HCT116 (cell line): ENCODE data around the gene YLPM1. TPM values are rescaled to one million over a fixed set of nuclear protein-coding genes. Genes with fewer than 3 reads are reported as not detected.
A peak's percentile ranks its signal among the peaks of the same experiment; 100 is the strongest.

Source experiments
- ATAC-seq: fragments of 200-7000 bp; cut with Tn5 transposase; 2 replicates; pipeline ENCODE4 v1.9.1; 2020; ENCODE audit warnings: mild to moderate bottlenecking, moderate library complexity
- BruUV-seq: library from RNA; stranded (reverse); fragments of 400-500 nt; replicated peaks from 2 replicates; lab custom pipeline; 2021; lab: Mats Ljungman, UMichigan
- CTCF ChIA-PET: fragments of 300-600 bp; sonication (Branson Sonifier 250); formaldehyde crosslinking; loops from one replicate; lab custom pipeline; 2021; ENCODE audit warnings: antibody characterized with exemption; lab: Charles Lee
- POLR2A ChIA-PET: fragments of 300-600, 350-600 bp; sonication (Branson Sonifier 250); formaldehyde crosslinking; loops from one replicate; lab custom pipeline; 2021; ENCODE audit warnings: antibody characterized with exemption; lab: Charles Lee
- RAD21 ChIA-PET, 2 experiments: fragments of 300-600 bp; sonication (Branson Sonifier 250); formaldehyde crosslinking; loops; one replicate each; lab custom pipeline; 2023; ENCODE audit warnings: low total read pairs in 2 of 2; ENCODE audit not compliant: uncharacterized antibody in 2 of 2, unreplicated experiment in 2 of 2, low non-redundant PET in 1 of 2; lab: Charles Lee
- DNase-seq: peaks from one replicate; pipeline ENCODE4 v3.0.0-alpha.2; 2010; ENCODE audit warnings: low read depth, low spot score
- H2AFZ ChIP-seq: fragments of 200-600 bp; shearing (Covaris generic), sonication (generic); 2 replicates; pipeline ENCODE4 v1.6.1; 2017; ENCODE audit warnings: low read depth, mixed run types, mixed read lengths, antibody characterized with exemption, low read length; ENCODE audit not compliant: poor library complexity, severe bottlenecking
- H3K27ac ChIP-seq: 2 replicates; pipeline ENCODE4 v1.5.1; 2012; ENCODE audit warnings: low read depth, low read length
- H3K27me3 ChIP-seq: fragments of 200-600 bp; sonication (generic); 2 replicates; pipeline ENCODE4 v1.6.1; 2016; ENCODE audit warnings: mixed run types, low read length, mixed read lengths; ENCODE audit not compliant: insufficient read depth
- H3K36me3 ChIP-seq, 2 experiments: fragments of 200-500 bp in 1 of 2; fragments of 200-600 bp in 1 of 2; sonication (Bioruptor generic) in 1 of 2; sonication (generic) in 1 of 2; 2 replicates each; pipeline versions ENCODE4 v1.5.1 to v1.6.1; 2014 to 2016; ENCODE audit warnings: low read length in 2 of 2, inconsistent platforms in 1 of 2, mixed read lengths in 1 of 2, mixed run types in 1 of 2; ENCODE audit not compliant: insufficient read depth in 2 of 2, control insufficient read depth in 1 of 2
- H3K4me1 ChIP-seq, 2 experiments: fragments of 200-600 bp in 1 of 2; sonication (generic) in 1 of 2; 2 replicates each; pipeline versions ENCODE4 v1.5.1 to v1.6.1; 2012 to 2017; ENCODE audit warnings: low read length in 2 of 2, inconsistent platforms in 1 of 2, mild to moderate bottlenecking in 1 of 2, mixed read lengths in 1 of 2, mixed run types in 1 of 2, moderate library complexity in 1 of 2; ENCODE audit not compliant: insufficient read depth in 2 of 2, control insufficient read depth in 1 of 2
- H3K4me2 ChIP-seq: fragments of 200-600 bp; sonication (generic); 2 replicates; pipeline ENCODE4 v1.6.1; 2017; ENCODE audit warnings: mixed run types, low read length, mixed read lengths
- H3K4me3 ChIP-seq, 2 experiments: fragments of 200-600 bp in 1 of 2; sonication (generic) in 1 of 2; replicated peaks in 1 of 2; 2 replicates each; pipeline ENCODE4 v1.5.1; 2011 to 2016; ENCODE audit warnings: low read length in 2 of 2, control low read depth in 1 of 2, low read depth in 1 of 2, mild to moderate bottlenecking in 1 of 2, mixed read lengths in 1 of 2, mixed run types in 1 of 2
- H3K79me2 ChIP-seq: fragments of 200-600 bp; sonication (generic); 2 replicates; pipeline ENCODE4 v1.6.1; 2017; ENCODE audit warnings: mild to moderate bottlenecking, mixed run types, low read length, moderate library complexity, mixed read lengths; ENCODE audit not compliant: insufficient read depth
- H3K9ac ChIP-seq: fragments of 200-600 bp; sonication (generic); 2 replicates; pipeline ENCODE4 v1.6.1; 2016; ENCODE audit warnings: low read length, mixed read lengths
- H3K9me2 ChIP-seq: fragments of 200-600 bp; sonication (generic), shearing (Covaris generic); 2 replicates; pipeline ENCODE4 v1.6.1; 2017; ENCODE audit warnings: mixed run types, mild to moderate bottlenecking, moderate library complexity; ENCODE audit not compliant: insufficient read depth
- H3K9me3 ChIP-seq, 2 experiments: fragments of 200-500 bp in 1 of 2; fragments of 200-600 bp in 1 of 2; sonication (Bioruptor generic) in 1 of 2; sonication (generic) in 1 of 2; 2 replicates each; pipeline ENCODE4 v1.6.1; 2014 to 2017; ENCODE audit warnings: low read length in 2 of 2, mixed read lengths in 2 of 2, inconsistent platforms in 1 of 2, low read depth in 1 of 2, mild to moderate bottlenecking in 1 of 2, mixed run types in 1 of 2, moderate library complexity in 1 of 2; ENCODE audit not compliant: control insufficient read depth in 1 of 2, insufficient read depth in 1 of 2
- H4K20me1 ChIP-seq: fragments of 200-600 bp; sonication (generic), shearing (Covaris generic); 2 replicates; pipeline ENCODE4 v1.6.1; 2017; ENCODE audit warnings: mixed run types, mild to moderate bottlenecking, moderate library complexity; ENCODE audit not compliant: insufficient read depth
- RAD21 ChIP-seq: IDR thresholded peaks from 2 replicates; pipeline ENCODE4 v1.6.1; 2012; ENCODE audit warnings: low read depth, mild to moderate bottlenecking
- YY1 ChIP-seq: IDR thresholded peaks from 2 replicates; pipeline ENCODE4 v1.6.1; 2011; ENCODE audit warnings: low read length, low read depth, moderate library complexity, mild to moderate bottlenecking; ENCODE audit not compliant: insufficient replicate concordance; ENCODE audit errors: extremely low read depth
- ZFX ChIP-seq: fragments of 450-650 bp; IDR thresholded peaks from 2 replicates; pipeline ENCODE4 v1.6.1; 2017
- ZNF274 ChIP-seq: fragments of 200-500 bp; sonication (Bioruptor generic); IDR thresholded peaks from 2 replicates; pipeline ENCODE4 v1.6.1; 2014; ENCODE audit warnings: mild to moderate bottlenecking, low read depth, low read length, inconsistent platforms
- intact Hi-C: fragments of 100-400 bp; cut with micrococcal nuclease; formaldehyde crosslinking; loops from 2 replicates; pipeline ENCODE4 v1.10.0; 2022
- total RNA-seq: library from RNA; stranded (reverse); gene quantifications from one replicate; pipeline ENCODE4 v1.2.1, GENCODE V29; 2021; ENCODE audit not compliant: unreplicated experiment
- TF ChIP-seq, protein P1 (sequence below), 3 experiments: fragments of 200-600 bp in 1 of 3; sonication (generic) in 1 of 3; IDR thresholded peaks in 2 of 3; conservative IDR thresholded peaks in 1 of 3; 2 replicates each; pipeline ENCODE4 v1.5.1; 2012 to 2017; ENCODE audit warnings: low read depth in 2 of 3, low read length in 2 of 3, antibody characterized with exemption in 1 of 3, borderline replicate concordance in 1 of 3, control low read depth in 1 of 3, mild to moderate bottlenecking in 1 of 3, mixed read lengths in 1 of 3, mixed run types in 1 of 3, moderate library complexity in 1 of 3; ENCODE audit not compliant: insufficient read depth in 1 of 3
- TF ChIP-seq, protein P2 (sequence below): IDR thresholded peaks from 2 replicates; pipeline ENCODE4 v1.6.1; 2012

Gene YLPM1
- total RNA-seq, 1 experiment from 2014 or later = 55.1 TPM

DNA sequence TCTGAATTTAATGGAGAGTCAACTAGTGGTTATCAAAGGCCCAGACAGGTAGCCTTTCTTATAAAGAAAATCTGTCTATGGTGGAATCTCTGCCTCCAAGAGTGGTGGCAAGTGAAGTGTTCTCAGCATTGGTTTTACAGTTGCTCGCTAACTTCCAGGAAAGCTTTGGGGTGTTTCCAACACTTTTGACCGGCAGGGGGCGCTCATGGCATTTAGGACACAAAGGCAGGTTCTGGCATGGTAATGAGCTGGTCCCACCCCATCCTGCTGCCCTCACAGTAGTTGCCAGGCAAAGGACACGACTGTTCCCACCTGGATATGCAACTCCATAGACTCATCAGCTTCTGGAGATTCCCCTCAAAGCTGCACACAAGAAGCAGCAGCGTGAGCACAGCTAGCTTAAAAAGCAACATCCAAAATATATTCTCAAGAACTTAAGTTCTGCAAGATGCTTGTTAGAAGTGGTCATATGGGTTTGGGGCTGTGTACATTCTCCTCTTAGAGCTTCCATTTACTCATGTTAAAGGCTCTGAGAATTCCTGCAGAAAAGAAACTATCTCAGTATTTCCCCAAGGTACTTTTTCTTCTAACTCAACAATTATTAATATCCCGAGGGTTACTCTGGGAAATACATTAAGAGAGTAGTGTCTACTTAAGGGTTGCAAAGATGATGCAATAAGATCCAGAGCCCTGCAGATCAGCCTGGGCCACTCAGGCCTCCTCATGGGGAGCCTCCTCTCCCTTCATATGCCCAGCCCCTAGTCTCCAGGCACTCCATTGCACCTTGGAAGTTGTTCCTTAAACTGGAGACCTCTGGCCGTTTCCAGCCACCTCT lies 98.0 kb downstream of the YLPM1 start:
- intact Hi-C loops = loop anchor here (1.0 to 2.0 kb wide), 3 partner anchors 44 to 446 kb away; no protein-coding TSS in a partner anchor
- no peaks in the 10 kb centered on the region for H3K9me2 ChIP-seq
- H3K9me3 ChIP-seq = no peaks in the 10 kb centered on the region
- ChIA-PET POLR2A (interaction anchor here (0.6 kb wide), 1 partner anchor 435 kb away, joined by 3 read pairs; no protein-coding TSS in a partner anchor), CTCF (interaction anchor here (0.6 to 6.9 kb wide), 37 partner anchors 8 to 443 kb away, joined by 3 to 94 read pairs (median 5); partner anchors contain the start of genes ACYP1, DLST, PROX2 and RPS6KL1), RAD21 (interaction anchor here (0.7 to 2.5 kb wide), 7 partner anchors 24 to 252 kb away, joined by 3 to 13 read pairs (median 4); partner anchors contain the start of gene RPS6KL1 (in 1 of the 2))
- TF ChIP-seq ZFX (no peak), YY1 (no peak), RAD21 (peak; percentile 90), ZNF274 (no peak)
- TF ChIP-seq, protein P1, sequence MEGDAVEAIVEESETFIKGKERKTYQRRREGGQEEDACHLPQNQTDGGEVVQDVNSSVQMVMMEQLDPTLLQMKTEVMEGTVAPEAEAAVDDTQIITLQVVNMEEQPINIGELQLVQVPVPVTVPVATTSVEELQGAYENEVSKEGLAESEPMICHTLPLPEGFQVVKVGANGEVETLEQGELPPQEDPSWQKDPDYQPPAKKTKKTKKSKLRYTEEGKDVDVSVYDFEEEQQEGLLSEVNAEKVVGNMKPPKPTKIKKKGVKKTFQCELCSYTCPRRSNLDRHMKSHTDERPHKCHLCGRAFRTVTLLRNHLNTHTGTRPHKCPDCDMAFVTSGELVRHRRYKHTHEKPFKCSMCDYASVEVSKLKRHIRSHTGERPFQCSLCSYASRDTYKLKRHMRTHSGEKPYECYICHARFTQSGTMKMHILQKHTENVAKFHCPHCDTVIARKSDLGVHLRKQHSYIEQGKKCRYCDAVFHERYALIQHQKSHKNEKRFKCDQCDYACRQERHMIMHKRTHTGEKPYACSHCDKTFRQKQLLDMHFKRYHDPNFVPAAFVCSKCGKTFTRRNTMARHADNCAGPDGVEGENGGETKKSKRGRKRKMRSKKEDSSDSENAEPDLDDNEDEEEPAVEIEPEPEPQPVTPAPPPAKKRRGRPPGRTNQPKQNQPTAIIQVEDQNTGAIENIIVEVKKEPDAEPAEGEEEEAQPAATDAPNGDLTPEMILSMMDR (IDR thresholded peaks at IDR 0.05 in 2 of 3, conservative IDR thresholded peaks at IDR 0.05 in 1 of 3; ENCODE audit: borderline replicate concordance in 1 of 3, insufficient read depth in 1 of 3, low read depth in 2 of 3, low read length in 2 of 3) = peak; percentile 78 to 92 (median 89)
- TF ChIP-seq, protein P2, sequence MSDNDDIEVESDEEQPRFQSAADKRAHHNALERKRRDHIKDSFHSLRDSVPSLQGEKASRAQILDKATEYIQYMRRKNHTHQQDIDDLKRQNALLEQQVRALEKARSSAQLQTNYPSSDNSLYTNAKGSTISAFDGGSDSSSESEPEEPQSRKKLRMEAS = no peak
- H3K4me2 ChIP-seq = no peak overlapping the region
- H3K27ac ChIP-seq = no peak overlapping the region
- DNase-seq = peak; percentile 69
- no TSS peak for BruUV-seq
- H3K4me3 ChIP-seq = no peak overlapping the region
- ATAC-seq = peak; percentile 95
- no peaks in the 10 kb centered on the region for H3K36me3 ChIP-seq
- no peak overlapping the region for H3K9ac ChIP-seq
- H3K79me2 ChIP-seq = no peaks in the 10 kb centered on the region
- H4K20me1 ChIP-seq = no peaks in the 10 kb centered on the region
- no peak overlapping the region for H2AFZ ChIP-seq
- peaks cover 0 to 4% of the 10 kb centered on the region in 2 experiments; a peak in 1 of 4 replicates for H3K4me1 ChIP-seq
- H3K27me3 ChIP-seq = no peaks in the 10 kb centered on the region
